Upper lobe of right lung (tissue), 1 donor: ENCODE results near the gene JADE1. TPM values are rescaled to one million over a fixed set of nuclear protein-coding genes. Genes with fewer than 3 reads are reported as not detected.

Experiments used
- ATAC-seq: fragments of 200-7000 bp; cut with Tn5 transposase; one replicate; pipeline ENCODE4 v1.9.1; 2020; ENCODE audit warnings: mild to moderate bottlenecking, moderate library complexity
- DNase-seq: peaks from one replicate; pipeline ENCODE4 v3.0.0-alpha.2; 2020
- H3K27ac ChIP-seq: fragments of 200-600 bp; one replicate; pipeline ENCODE4 v1.8.0; 2022
- H3K27me3 ChIP-seq: fragments of 200-600 bp; one replicate; pipeline ENCODE4 v1.8.0; 2022; ENCODE audit warnings: mild to moderate bottlenecking
- H3K36me3 ChIP-seq: fragments of 200-600 bp; one replicate; pipeline ENCODE4 v1.8.0; 2022
- H3K4me1 ChIP-seq: fragments of 200-600 bp; one replicate; pipeline ENCODE4 v1.8.0; 2022
- H3K4me3 ChIP-seq: fragments of 200-600 bp; one replicate; pipeline ENCODE4 v1.8.0; 2022; ENCODE audit warnings: mild to moderate bottlenecking
- H3K9me3 ChIP-seq: fragments of 200-600 bp; one replicate; pipeline ENCODE4 v1.8.0; 2022
- CTCF ChIP-seq: fragments of 200-600 bp; IDR thresholded peaks from one replicate; pipeline ENCODE4 v1.8.0; 2022; ENCODE audit warnings: antibody characterized with exemption
- intact Hi-C: fragments of 100-400 bp; cut with DNase I; formaldehyde crosslinking; loops from one replicate; pipeline ENCODE4 v1.11.0; 2022
- total RNA-seq: library from RNA; stranded (reverse); fragmentation: NEBNext Ultra II Directional; extraction: Animal tissue kit (Norgen Biotek cat#: 25700); gene quantifications from one replicate; pipeline ENCODE4 v1.2.1, GENCODE V29; 2021
- donor health status: DM: no; HTN: yes; CAD: no; lungs with severe emphysema.

JADE1 gene
- total RNA-seq, 1 donor from 2014 or later = 41.7 TPM

DNA sequence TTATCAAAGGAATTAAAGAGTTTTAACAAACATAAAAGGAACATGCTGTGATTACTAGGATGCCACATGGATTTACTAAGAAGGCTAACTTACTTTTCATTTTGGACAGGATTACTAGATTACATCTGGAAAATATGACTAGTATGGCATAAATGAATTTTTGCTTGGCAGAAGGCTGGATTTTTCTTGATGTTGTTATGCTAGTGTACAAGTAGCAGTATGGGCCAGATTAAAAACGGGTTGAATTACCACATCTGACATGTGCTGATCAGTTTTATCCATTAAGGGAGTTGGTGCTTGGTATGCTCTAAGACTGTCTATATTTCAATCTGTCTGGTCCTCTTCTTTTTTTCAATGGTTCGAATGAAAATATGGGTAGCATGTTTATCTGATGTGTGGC is 70.5 kb downstream of the JADE1 start:
- Histone ChIP-seq H3K36me3 (no peaks in the 10 kb centered on the region), H3K4me3 (no peak overlapping the region), H3K4me1 (no peaks in the 10 kb centered on the region), H3K27me3 (no peaks in the 10 kb centered on the region), H3K9me3 (no peaks in the 10 kb centered on the region), H3K27ac (no peak overlapping the region)
- intact Hi-C loops = no loop called here
- DNase-seq (no peak), ATAC-seq (no peak)
- TF ChIP-seq CTCF = no peak

GRCh38 chr4:128880662-128881061 is 71.2 kb downstream of the JADE1 start:
- DNase-seq (no peak), ATAC-seq (no peak)
- Histone ChIP-seq H3K9me3 (no peaks in the 10 kb centered on the region), H3K4me3 (no peak overlapping the region), H3K27me3 (no peaks in the 10 kb centered on the region), H3K36me3 (no peaks in the 10 kb centered on the region), H3K27ac (no peak overlapping the region), H3K4me1 (no peaks in the 10 kb centered on the region)
- intact Hi-C loops = no loop called here
- no peak for TF ChIP-seq CTCF

DNA sequence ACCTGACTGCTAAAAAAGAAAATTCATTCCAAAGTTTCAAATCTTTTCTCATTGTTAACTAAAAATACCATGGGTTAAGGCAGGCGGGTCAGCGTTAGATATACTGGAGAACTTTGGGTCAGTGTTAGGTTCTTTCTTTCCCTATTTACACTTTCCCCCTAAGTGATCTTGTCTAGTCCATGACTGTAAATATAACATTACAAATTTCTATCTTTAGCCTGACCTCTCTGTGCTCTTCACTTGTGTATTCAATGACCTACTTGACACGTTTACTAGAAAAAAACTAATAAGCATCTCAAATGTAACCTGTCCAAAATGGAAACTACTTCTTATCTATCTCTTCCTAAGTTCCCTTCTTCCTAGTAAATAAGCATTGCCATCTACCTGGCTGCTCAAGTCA is 95.3 kb downstream of the JADE1 start:
- no peak overlapping the region for H3K4me3 ChIP-seq
- H3K9me3 ChIP-seq = no peaks in the 10 kb centered on the region
- DNase-seq = no peak
- TF ChIP-seq CTCF = no peak
- no peaks in the 10 kb centered on the region for H3K36me3 ChIP-seq
- no peak for ATAC-seq
- no peak overlapping the region for H3K27ac ChIP-seq
- H3K27me3 ChIP-seq = no peaks in the 10 kb centered on the region
- intact Hi-C loops = no loop called here
- no peaks in the 10 kb centered on the region for H3K4me1 ChIP-seq

GRCh38 chr4:128906581-128906980 is 97.1 kb downstream of the JADE1 start:
- H3K9me3 ChIP-seq = no peaks in the 10 kb centered on the region
- no peak for TF ChIP-seq CTCF
- no peaks in the 10 kb centered on the region for H3K36me3 ChIP-seq
- H3K27me3 ChIP-seq = no peaks in the 10 kb centered on the region
- intact Hi-C loops = no loop called here
- no peaks in the 10 kb centered on the region for H3K4me1 ChIP-seq
- H3K4me3 ChIP-seq = no peak overlapping the region
- DNase-seq (no peak), ATAC-seq (no peak)
- no peak overlapping the region for H3K27ac ChIP-seq

DNA sequence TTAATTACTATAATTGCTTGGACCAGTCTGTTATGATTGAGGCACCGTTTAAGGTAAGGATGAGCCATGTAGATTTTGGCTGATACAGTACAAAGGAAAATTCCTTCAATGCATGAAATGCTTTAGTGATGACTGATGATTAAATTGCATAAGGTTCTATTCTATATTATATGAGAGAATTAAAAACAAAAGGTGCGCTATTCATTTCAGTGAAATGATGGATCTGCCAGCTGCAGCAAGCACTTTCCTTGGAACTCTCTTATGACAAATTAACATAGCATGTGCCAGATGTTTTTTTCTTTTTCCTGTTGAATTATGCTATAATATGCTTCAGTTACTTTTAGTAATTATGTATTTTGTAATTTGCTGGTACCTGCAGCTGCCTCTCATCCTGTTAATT is 98.5 kb downstream of the JADE1 start:
- no peak for ATAC-seq
- no peaks in the 10 kb centered on the region for H3K36me3 ChIP-seq
- H3K9me3 ChIP-seq = no peaks in the 10 kb centered on the region

More for the DNA sequence above, 98.5 kb downstream of the JADE1 start:
- H3K27me3 ChIP-seq = no peaks in the 10 kb centered on the region
- no peaks in the 10 kb centered on the region for H3K4me1 ChIP-seq
- no peak overlapping the region for H3K4me3 ChIP-seq
- H3K27ac ChIP-seq = no peak overlapping the region
- DNase-seq = no peak
- TF ChIP-seq CTCF = no peak
- intact Hi-C loops = no loop called here
